Heart right ventricle (tissue), 16 donors: ENCODE results near the gene SLC43A2. TPM values are rescaled to one million over a fixed set of nuclear protein-coding genes. Genes with fewer than 3 reads are reported as not detected.

ENCODE experiments used
- ATAC-seq, 8 donors: fragments of 200-7000 bp; cut with Tn5 transposase; one replicate each; pipeline ENCODE4 v1.9.1; 2020; ENCODE audit warnings: mild to moderate bottlenecking in 8 of 8, moderate library complexity in 8 of 8, moderate number of reproducible peaks in 1 of 8
- DNase-seq, 2 donors: peaks; one replicate each; pipeline ENCODE4 v3.0.0-alpha.2; 2020
- H3K27ac ChIP-seq, 10 donors: fragments of 200-600 bp; sonication (generic) in 2 of 10; one replicate each; pipeline versions ENCODE4 v1.5.0 to v1.8.0; 2020 to 2022; ENCODE audit warnings: mild to moderate bottlenecking in 3 of 10
- H3K27me3 ChIP-seq, 7 donors: fragments of 200-600 bp; one replicate each; pipeline ENCODE4 v1.8.0; 2021 to 2022; ENCODE audit warnings: mild to moderate bottlenecking in 2 of 7
- H3K36me3 ChIP-seq, 9 donors: fragments of 200-600 bp; sonication (generic) in 1 of 9; one replicate each; pipeline versions ENCODE4 v1.5.0 to v1.8.0; 2020 to 2022; ENCODE audit warnings: mild to moderate bottlenecking in 2 of 9
- H3K4me1 ChIP-seq, 9 donors: fragments of 200-600 bp; sonication (generic) in 1 of 9; one replicate each; pipeline versions ENCODE4 v1.5.0 to v1.8.0; 2020 to 2022; ENCODE audit warnings: mild to moderate bottlenecking in 4 of 9
- H3K4me3 ChIP-seq, 10 donors: fragments of 200-600 bp; sonication (generic) in 2 of 10; one replicate each; pipeline versions ENCODE4 v1.5.0 to v1.8.0; 2020 to 2022; ENCODE audit warnings: mild to moderate bottlenecking in 7 of 10, moderate library complexity in 2 of 10
- H3K9me3 ChIP-seq, 11 donors: fragments of 200-600 bp in 10 of 11; sonication (generic) in 2 of 11; one replicate each; pipeline versions ENCODE4 v1.5.0 to v1.8.0; 2013 to 2022; ENCODE audit warnings: mild to moderate bottlenecking in 2 of 11, control low read depth in 1 of 11, moderate library complexity in 1 of 11
- WGBS, 2 donors: extraction: QIAGEN DNeasy Blood & Tissue Kit; methylation state at CpG; one replicate each; pipeline ENCODE4 v1.1.7; 2013; ENCODE audit warnings: inconsistent platforms in 1 of 2; 5-methylcytosine and 5-hydroxymethylcytosine counted together
- intact Hi-C, 10 donors: fragments of 100-400 bp; cut with DNase I; formaldehyde crosslinking; loops; one replicate each; pipeline versions ENCODE4 v1.11.1 to v1.14.2; 2022
- polyA plus RNA-seq, 2 donors: library from polyadenylated mRNA; stranded (reverse); fragments of 200-250 nt; gene quantifications; one replicate each; pipeline ENCODE4 v1.2.3, GENCODE V29; 2013
- total RNA-seq, 10 donors: library from RNA; stranded (reverse); fragmentation: NEBNext Ultra II Directional in 3 of 10; extraction: Animal tissue kit (Norgen Biotek cat#: 25700) in 3 of 10; gene quantifications; one replicate each; pipeline versions ENCODE4 v1.2.1 to v1.2.4, GENCODE V29; 2021 to 2023
- TF ChIP-seq, protein P1 (sequence below), 9 donors: fragments of 200-600 bp; sonication (generic) in 2 of 9; IDR thresholded peaks; one replicate each; pipeline versions ENCODE4 v1.5.0 to v1.8.0; 2021 to 2022; ENCODE audit warnings: antibody characterized with exemption in 9 of 9, mild to moderate bottlenecking in 5 of 9, moderate library complexity in 1 of 9
- donor health status: Arrhythmogenic right ventricular cardiomyopathy.
- donor health status: ischemic (EF 13 %, LVEDD 7.1; RV severe dilation, severe dysfunction).
- donor health status: healthy with polysubstance abuse.
- donor health status: DM: no; HTN: yes; CAD: no.
- donor health status: DM: no; HTN: no; CAD: no.
- donor health status: ischemic (EF 25% LVEDD 6.9; RV normal size, moderate dysfunction).
- donor health status: ischemic (EF 25% LVEDD 5.7; RV mildly dilated, moderate dysfunction).
- donor health status: healthy.
- donor health status: DM: yes; HTN: yes; CAD: no.
- donor health status: Ischemic cardiomyopathy.
- donor health status: ischemic (EF 35%, LVEDD 5.7; RV mildly dilated, moderate dysfunction).
- donor health status: nonischemic (EF 11% LVEDD 7.7; RV severe dilation, severe dysfunction).
- donor health status: DM: yes; HTN: yes; CAD: no.
- donor health status: PGD.
- donor health status: ischemic (EF 29% LVEDD 5.4; RV normal size, mild dysfunction).
- donor health status: nonischemic (EF 23%, LVEDD 6.1; RV moderate dilation, normal function).

SLC43A2 gene
- total and polyA plus RNA-seq, 12 donors: 1.6 to 16.4 (median 6.1) TPM

DNA sequence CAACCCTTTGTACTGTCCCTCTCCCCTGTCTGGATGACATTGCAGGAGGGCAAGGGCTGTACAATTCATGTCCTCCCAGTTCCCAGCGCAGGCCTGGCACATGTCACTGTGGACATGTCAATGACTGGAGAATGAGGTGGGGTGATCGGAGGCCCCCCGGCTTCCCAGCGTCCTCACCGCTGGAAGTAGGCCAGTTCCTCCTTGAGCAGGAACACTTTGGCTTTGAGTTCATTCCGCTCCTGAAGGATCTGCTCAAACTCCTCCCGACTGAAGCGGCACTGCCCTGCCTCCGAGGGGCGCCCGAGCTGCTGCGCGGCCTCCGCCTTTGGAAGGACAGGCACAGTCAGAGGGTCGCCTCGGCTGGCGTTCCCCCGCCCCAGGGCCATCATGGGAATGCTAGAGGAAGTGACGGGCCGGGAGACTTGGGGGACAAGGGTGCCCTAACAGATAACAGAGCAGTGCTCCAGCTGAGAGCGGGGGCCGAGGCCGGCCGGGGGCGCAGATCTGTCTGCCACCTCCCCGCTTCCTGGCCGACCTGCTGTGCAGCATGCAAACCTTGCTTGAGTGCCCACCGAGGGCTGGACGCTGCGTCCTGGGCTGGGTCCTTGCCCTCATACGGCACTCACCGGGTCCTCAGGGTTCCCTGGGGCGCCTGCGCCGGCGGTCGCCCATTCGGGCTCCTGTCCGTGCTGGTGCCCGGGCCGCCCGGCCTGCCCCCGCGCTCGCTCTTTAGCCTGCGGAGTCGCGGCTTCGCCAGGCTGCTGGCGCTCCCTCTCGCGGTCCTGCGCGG, 19.7 kb upstream of the SLC43A2 start:
- peaks cover 41 to 68% (median 61%) of the 10 kb centered on the region in 9 donors for H3K4me1 ChIP-seq
- WGBS, 2 donors: 2% methylated on average over 52 to 54 of the region's 54 CpGs
- no peaks in the 10 kb centered on the region for H3K27me3 ChIP-seq
- TF ChIP-seq, protein P1, sequence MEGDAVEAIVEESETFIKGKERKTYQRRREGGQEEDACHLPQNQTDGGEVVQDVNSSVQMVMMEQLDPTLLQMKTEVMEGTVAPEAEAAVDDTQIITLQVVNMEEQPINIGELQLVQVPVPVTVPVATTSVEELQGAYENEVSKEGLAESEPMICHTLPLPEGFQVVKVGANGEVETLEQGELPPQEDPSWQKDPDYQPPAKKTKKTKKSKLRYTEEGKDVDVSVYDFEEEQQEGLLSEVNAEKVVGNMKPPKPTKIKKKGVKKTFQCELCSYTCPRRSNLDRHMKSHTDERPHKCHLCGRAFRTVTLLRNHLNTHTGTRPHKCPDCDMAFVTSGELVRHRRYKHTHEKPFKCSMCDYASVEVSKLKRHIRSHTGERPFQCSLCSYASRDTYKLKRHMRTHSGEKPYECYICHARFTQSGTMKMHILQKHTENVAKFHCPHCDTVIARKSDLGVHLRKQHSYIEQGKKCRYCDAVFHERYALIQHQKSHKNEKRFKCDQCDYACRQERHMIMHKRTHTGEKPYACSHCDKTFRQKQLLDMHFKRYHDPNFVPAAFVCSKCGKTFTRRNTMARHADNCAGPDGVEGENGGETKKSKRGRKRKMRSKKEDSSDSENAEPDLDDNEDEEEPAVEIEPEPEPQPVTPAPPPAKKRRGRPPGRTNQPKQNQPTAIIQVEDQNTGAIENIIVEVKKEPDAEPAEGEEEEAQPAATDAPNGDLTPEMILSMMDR (IDR thresholded peaks at IDR 0.05): no peak
- ATAC-seq: peak in 7 of 8 donors; percentile 1 to 66 (median 20)
- peak overlapping the region; percentile 89 to 100 (median 94) for H3K27ac ChIP-seq
- peak overlapping the region; percentile 23 to 91 (median 69) for H3K4me3 ChIP-seq
- no peaks in the 10 kb centered on the region for H3K9me3 ChIP-seq
- intact Hi-C loops: loop anchor here in 6 of 10 donors (2.0 to 10.0 kb wide), 7 partner anchors 20 to 394 kb away; partner anchors contain the start of gene SLC43A2 (in 1 of the 6)
- peak; percentile 53 to 63 for DNase-seq
- H3K36me3 ChIP-seq: peaks cover 0 to 47% (median 29%) of the 10 kb centered on the region in 9 donors

DNA sequence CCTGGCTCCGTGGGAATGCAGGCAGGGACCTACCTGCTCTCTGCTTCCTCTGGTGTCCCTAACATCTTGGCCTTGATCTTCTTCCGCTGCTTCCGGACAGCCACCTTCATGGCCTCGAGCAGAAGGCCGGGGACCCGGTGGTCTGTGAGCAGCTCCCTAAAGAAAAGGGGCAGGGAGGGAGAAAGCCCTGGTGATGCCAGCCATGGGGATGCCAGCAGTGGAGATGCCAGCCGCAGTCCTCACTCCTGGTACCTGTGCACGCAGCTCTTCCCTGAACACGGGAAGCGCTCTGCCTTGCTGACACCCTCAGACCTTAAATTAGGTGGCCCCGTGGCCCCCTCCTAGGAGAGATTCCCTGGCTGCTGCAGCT, 19.2 kb upstream of the SLC43A2 start:
- H3K4me3 ChIP-seq: peak overlapping the region in 9 of 10 donors; percentile 60 to 91 (median 69)
- intact Hi-C loops: loop anchor here in 6 of 10 donors (2.0 to 10.0 kb wide), 7 partner anchors 19 to 393 kb away; partner anchors contain the start of gene SLC43A2 (in 1 of the 6)
- peak overlapping the region; percentile 89 to 100 (median 94) for H3K27ac ChIP-seq
- no peaks in the 10 kb centered on the region for H3K27me3 ChIP-seq
- DNase-seq (no peak), ATAC-seq (no peak)
- WGBS, 2 donors: 54 to 55% methylated on average over 11 of the region's 11 CpGs
- TF ChIP-seq, protein P1 (IDR thresholded peaks at IDR 0.05): no peak
- H3K36me3 ChIP-seq: peaks cover 0 to 41% (median 23%) of the 10 kb centered on the region in 9 donors
- H3K9me3 ChIP-seq: no peaks in the 10 kb centered on the region
- H3K4me1 ChIP-seq: peaks cover 41 to 68% (median 61%) of the 10 kb centered on the region in 9 donors

DNA sequence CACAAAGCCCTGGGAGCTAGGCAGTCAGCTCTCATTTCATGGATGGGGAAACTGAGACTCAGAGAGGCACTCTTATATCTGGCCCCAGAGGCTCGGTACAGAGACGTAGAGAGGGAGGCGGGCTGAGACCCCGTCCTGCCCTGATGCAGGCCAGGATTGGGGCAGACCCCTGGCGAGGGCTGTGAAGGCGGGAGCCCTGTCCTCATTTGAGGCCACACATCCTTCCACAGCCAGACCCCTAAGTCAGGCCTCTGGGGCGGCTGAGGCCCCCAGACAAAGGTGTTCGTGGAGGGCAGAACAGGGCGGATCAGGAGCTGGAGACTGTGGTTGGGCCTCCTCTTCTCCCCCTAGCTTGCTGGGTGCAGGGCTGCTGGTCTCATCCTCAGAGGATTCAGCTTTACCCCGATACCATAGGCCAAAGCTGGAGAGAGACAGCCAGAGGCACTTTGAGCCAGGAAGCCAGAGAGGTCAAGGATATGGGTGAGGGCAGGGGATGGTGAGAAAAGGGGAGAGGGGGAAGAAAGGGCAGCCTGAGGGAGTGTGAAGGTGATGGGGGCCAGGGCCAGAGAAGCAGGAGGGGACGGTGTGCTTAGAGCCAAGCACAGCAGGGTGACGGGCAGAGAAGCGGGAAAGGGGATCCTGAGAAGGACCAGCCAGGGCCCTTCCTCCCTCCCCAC, 17.7 kb upstream of the SLC43A2 start:
- no peak for ATAC-seq
- Histone ChIP-seq H3K27ac (peak overlapping the region; percentile 61 to 95 (median 89)), H3K36me3 (peaks cover 0 to 31% (median 9%) of the 10 kb centered on the region in 9 donors), H3K9me3 (no peaks in the 10 kb centered on the region), H3K4me3 (peak overlapping the region in 8 of 10 donors; percentile 45 to 68 (median 59)), H3K27me3 (no peaks in the 10 kb centered on the region), H3K4me1 (peaks cover 41 to 68% (median 61%) of the 10 kb centered on the region in 9 donors)
- no peak for DNase-seq
- intact Hi-C loops: loop anchor here in 6 of 10 donors (5.0 to 10.0 kb wide), 4 partner anchors 69 to 392 kb away; no protein-coding TSS in a partner anchor
- TF ChIP-seq, protein P1 (IDR thresholded peaks at IDR 0.05): no peak
- WGBS, 2 donors: 82 to 89% methylated on average over 13 of the region's 13 CpGs
